ENCODE results near the gene ATN1. TPM values are rescaled to one million over a fixed set of nuclear protein-coding genes. Genes with fewer than 3 reads are reported as not detected.

Gene ATN1
- total and polyA plus RNA-seq, 9 of the 15 experiments (the other 6 are each of a cell fraction or from before 2014, with no cell fraction given): 0.15 to 49.8 (median 2.7) TPM

DNA sequence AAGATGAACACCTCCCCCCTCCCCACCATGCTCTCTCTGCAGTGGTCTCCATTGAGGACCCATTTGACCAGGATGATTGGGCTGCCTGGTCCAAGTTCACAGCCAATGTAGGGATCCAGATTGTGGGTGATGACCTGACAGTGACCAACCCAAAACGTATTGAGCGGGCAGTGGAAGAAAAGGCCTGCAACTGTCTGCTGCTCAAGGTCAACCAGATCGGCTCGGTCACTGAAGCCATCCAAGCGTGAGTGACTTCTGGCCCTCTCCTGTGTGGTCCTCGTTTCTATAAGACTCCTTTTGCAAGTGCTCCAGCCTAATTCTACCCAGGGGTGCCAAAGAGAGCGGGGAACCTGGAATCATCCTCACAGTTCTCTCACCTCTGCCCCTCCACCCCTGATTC, 6.2 kb upstream of the ATN1 start (continued):
- TF ChIP-seq, protein P1, sequence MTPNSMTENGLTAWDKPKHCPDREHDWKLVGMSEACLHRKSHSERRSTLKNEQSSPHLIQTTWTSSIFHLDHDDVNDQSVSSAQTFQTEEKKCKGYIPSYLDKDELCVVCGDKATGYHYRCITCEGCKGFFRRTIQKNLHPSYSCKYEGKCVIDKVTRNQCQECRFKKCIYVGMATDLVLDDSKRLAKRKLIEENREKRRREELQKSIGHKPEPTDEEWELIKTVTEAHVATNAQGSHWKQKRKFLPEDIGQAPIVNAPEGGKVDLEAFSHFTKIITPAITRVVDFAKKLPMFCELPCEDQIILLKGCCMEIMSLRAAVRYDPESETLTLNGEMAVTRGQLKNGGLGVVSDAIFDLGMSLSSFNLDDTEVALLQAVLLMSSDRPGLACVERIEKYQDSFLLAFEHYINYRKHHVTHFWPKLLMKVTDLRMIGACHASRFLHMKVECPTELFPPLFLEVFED (CRISPR knock-in tag; conservative IDR thresholded peaks at IDR 0.05): no peak
- no peak for TF ChIP-seq MYC (IDR thresholded peaks at IDR 0.05; ENCODE audit: low read depth, low read length)
- TF ChIP-seq MYC (CRISPR knock-in tag; IDR thresholded peaks at IDR 0.05; ENCODE audit: borderline replicate concordance, low read depth): no peak
- TF ChIP-seq POLR2B (IDR thresholded peaks at IDR 0.05; ENCODE audit: low read depth, partially characterized antibody): no peak
- no peak for TF ChIP-seq ZNF140 (CRISPR knock-in tag; IDR thresholded peaks at IDR 0.05)
- no peak for TF ChIP-seq NFRKB (IDR thresholded peaks at IDR 0.05; ENCODE audit: low read depth)
- TF ChIP-seq POU5F1 (IDR thresholded peaks at IDR 0.05; ENCODE audit: borderline replicate concordance, low read depth, low read length, partially characterized antibody): no peak
- no peak for TF ChIP-seq MECOM (CRISPR knock-in tag; IDR thresholded peaks at IDR 0.05)
- TF ChIP-seq ZNF133 (CRISPR knock-in tag; IDR thresholded peaks at IDR 0.05): no peak

All from K562 (cell line).